Measurements from ENCODE around the gene KDM6A.
A peak's percentile ranks its signal among the peaks of the same experiment; 100 is the strongest.
"Not testable (repeated sequence)": the region's sequence is repeated elsewhere in the genome, so short reads cannot be mapped to it uniquely, and the experiment has no call there.

The KDM6A gene

DNA sequence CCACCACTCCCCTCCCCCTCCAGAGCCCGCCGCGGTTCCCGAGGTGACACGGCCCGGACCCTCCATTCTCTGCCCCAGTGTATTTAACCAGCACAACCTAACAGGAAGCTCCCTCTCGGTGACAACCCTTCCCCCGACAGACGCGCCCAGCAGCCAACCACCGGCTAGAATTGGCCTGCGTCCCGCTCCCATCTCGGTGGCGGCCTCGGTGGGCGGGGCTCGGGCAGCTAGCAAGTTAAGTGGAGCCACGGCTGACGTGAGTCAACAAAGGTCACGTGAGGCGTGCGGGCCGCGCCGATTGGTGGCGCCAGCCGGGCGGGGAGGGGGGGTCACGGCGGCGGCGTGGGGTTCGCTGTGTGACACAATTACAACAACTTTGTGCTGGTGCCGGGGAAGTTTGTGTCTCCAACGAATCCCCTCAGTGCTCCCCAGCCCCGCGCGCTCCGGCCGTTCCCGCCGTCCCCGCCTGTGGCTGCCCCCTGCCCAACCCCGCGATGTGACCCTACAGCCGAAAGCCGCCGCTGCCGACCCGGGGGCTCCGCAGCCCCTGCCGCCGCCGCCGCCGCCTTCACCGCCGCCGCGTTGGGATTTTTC is at the start of gene KDM6A:
TSS of gene KDM6A (plus strand) at position 368 of the 594 bp plus-strand sequence. CDS start 364 bp downstream, outside the sequence.
- DNase-seq = peak; percentile 91 to 92

DNA sequence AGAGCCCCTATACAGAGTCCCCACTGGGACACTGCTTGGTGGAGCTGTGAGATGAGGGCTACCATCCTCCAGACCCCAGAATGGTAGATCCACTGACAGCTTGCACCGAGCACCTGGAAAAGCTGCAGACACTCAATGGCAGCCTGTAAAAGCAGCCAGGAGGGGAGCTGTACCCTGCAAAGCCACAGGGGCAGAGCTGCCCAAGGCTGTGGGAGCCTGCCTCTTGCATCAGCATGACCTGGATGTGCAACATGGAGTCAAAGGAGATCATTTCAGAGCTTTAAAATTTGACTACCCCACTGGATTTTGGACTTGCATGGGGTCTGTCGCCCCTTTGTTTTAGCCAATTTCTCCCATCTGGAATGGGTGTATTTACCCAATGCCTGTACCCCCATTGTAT is 49.8 kb upstream of the KDM6A start:
- DNase-seq = not testable (repeated sequence)

DNA sequence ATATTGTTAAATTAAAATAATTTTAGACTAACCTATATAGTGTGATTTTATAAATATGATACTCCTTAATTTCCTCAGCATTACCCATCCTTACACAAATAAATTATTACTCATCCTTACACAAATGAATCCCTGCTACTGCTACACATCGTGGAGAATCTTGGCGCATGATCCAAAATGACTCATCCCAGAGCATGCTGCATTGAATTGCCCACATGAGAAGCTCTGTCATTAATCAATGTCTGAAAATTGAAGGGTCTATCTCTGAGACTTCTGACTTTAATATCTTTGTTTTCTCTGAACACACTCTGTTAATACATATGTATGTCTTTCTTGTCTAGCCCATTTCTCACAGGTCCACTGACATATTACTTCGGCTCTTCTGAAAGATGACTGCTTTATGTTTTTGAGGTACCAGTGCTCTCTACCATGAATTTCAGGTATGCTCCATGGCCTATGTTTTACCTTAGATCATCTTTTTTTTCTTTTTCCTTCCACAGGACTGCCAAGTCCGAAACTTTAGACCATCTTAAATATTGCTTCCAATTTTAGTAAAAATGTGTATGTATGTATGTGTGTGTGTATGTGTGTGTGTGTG is 44.9 kb upstream of the KDM6A start:
- DNase-seq = no peak

DNA sequence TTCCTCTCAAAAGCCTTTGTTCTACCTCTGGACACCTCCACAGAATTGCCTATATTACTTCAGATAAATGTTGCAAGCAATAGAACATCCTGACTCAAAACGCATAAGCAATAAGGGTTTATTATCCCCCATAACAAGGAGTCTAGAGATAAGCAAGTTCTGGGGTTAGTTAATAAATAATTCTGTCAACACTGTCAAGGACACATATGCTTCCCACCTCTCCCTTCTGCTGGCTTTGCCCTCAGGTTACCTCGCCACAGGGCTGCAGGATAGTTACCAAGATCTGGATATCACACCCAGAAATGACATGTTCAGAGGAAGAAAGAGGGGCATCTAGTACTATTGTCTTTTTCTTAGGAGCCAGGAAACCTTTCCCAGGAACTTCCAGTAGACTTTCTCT is 43.2 kb upstream of the KDM6A start:
- DNase-seq = no peak

DNA sequence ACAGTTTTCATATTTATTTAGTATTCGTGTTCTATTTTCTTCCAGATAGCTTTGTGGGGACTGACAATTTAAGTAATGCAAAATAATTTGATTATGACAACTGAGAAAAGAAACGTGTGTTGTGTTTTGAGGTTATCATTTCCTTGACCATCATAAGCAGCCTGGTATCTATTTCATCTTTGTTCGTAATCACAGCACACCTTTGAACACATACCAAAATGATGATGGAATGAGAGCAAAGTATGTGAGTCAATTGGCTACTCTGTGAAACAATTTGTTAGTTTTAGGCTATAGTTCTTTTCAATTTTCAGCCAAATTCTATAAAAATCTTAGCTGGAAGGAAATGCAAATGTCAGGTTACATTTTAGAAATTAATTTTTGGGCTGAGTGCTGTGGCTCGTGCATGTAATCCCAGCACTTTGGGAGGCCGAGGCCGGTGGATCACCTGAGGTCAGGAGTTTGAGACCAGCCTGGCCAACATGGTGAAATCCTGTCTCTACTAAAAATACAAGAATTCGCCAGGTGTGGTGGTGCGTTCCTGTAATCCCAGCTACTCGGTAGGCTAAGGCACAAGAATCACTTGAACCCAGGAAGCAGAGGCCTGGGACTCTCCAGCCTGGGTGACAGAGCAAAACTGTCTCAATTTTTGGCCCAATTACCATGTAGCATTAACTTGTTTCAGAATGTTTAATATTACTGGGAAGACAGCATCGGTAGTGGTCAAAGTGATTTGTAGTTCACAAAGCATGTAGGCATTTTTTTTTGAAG is 30.3 kb upstream of the KDM6A start:
- no peak for DNase-seq

DNA sequence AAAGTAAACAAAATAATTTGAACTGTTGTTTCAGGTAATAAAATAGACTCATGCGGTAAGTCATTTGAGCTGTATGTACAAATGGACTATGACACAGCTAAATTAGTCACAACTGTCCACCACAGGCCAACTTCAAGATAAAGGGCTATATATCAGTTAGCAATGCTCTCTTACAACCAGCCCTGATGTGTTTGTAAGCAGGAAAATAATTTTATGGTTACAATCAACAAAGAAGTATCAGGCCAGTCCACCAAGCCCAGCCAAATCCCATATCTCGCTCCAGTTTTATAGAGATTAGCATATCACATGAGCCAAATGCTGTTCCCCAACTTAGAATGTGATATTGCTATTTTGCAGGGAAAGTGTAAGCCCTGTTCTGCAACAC is 29.7 kb upstream of the KDM6A start:
- no peak for DNase-seq

DNA sequence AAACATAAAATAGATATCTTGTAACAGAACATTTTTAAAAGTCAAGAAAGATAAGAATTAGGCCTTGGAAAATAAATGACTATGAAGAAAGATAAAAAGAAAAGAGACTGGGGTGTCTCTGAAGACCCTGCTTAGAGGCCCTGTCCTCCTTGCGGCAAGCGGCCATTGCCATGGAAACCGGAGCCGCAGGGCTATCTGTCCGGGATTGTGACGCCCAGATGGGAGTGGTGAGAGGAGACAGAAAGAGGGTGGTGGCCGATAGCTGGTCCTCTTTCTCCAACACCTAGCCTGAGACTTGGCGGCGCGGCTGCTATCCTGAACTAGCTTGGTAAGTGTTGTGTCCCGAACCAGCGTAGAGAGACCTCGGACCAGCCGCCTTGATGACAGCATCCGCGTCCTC is 29.2 kb upstream of the KDM6A start, which contains the start of gene DUSP21:
TSS of gene DUSP21 (plus strand) at position 269 of the 400 bp plus-strand sequence. CDS start at position 381, 112 bp downstream.
- no peak for DNase-seq

DNA sequence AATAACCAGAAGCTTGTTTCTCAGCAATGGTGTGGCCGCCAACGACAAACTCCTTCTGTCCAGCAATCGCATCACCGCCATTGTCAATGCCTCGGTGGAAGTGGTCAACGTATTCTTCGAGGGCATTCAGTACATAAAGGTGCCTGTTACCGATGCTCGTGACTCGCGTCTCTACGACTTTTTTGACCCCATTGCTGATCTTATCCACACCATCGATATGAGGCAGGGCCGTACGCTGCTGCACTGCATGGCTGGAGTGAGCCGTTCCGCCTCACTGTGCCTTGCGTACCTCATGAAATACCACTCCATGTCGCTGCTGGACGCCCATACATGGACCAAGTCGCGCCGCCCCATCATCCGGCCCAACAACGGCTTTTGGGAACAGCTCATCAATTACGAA is 28.8 kb upstream of the KDM6A start:
- no peak for DNase-seq

DNA sequence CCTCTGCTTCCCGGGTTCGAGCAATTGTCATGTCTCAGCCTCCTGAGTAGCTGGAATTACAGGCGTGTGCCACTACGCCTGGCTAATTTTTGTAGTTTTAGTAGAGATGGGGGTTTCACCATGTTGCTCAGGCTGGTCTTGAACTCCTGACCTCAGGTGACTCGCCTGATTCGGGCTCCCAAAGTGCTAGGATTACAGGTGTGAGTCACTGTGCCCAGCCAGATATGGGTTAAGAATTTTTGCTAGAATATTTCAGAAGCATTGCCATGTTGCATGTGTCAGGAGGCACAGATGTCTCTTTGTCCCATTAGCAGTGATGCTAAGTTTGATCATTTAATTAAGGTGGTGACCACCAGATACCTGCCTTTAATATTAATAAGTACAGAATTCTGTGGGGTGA is 22.1 kb upstream of the KDM6A start:
- not testable (repeated sequence) for DNase-seq

DNA sequence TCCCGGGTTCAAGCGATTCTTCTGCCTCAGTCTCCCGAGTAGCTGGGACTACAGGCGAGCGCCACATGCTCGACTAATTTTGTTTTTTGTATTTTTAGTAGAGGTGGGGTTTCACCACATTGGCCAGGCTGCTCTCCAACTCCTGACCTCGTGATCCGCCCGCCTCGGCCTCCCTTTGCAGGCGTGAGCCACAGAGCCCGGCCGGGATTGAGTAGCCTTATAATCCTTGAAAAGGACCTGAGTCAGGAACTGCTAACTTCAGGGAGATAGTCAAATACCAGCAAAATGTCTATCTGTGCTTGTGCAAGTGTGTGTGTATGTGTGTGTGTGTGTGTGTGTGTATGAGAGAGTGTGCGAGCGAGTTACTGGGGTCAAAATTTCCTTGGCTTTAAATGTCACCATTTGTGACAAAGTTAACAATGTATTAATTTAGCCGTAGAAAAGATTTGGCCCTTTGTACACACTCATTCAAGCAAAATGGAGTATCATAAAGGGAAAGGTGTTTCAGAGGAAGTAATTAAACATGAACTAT is 1.8 kb upstream of the KDM6A start:
- no peak for DNase-seq

DNA sequence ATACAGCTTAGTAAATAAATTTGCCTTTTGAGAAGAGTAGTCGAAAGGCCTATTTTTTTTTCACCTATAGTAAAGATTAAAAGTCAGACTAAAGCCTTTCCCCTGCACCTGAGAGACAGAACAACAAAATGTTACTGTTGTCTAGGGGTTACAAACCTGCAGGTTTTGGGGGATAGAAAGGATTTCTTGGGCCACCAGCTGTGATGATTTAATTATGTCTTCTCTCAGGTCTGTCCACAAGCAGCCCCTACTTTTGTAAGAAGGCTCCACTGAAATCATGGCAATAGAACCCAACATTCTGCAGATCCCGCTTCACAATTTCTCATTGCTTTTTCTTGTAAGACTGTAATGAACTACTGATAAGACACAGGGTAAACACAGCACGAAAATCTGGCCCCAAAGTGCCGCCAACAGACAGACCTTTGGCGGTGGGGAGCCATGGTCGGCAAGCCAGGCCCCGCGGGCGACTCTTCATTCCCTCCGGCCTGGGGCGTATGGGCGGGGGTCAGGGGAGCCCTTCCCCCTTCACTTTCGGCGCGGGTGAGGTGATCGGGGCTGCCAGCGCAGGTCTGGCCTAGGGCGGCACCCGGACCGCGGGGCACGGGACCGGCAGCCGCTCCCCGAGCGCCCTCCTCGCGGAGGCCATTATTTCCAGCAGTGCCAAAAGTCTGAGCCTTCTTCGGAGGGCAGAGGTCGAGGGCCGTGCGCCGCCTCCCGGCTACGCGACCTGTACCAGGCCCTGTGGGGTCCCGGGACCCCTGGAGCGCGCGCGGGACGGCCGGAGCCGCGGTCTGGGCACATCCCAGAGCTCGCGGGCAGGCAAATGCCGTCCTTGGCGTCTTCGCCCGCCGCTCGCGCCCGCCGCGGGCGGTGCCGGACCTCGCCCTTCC is 812 bp upstream of the KDM6A start:
- no peak for DNase-seq

DNA sequence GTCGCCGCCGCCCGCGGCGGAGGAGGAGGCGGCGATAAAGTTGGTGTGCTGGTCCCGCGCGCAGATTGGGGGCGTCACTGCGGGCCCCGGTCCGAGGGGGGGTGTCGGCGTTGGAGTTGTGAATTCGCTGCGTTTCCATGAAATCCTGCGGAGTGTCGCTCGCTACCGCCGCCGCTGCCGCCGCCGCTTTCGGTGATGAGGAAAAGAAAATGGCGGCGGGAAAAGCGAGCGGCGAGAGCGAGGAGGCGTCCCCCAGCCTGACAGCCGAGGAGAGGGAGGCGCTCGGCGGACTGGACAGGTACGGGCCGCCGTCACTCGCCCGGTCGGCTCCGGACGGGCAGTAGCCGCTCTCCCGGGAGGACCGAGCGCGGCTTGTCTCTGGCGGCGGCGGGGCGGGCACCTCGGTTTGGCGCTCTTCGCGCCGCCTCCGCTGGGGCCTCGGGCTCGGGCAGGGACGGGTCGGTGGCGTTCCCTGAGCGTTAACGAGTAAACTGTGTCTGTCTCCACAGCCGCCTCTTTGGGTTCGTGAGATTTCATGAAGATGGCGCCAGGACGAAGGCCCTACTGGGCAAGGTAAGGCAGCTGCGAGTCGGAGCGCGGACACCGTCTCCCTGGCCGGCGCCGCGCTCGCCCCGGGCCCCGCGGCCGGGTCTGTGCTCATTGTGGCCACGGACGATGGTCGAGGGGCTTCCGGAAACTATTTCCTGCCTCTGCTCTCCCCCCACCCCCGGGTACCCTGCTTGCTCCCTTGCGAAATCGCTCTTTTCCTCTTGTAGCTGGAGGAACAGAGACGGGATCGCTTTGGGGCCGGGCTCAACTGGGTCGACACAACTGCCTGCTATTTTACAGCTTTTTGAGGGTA is 658 bp downstream of the KDM6A start:
- DNase-seq = peak; percentile 35 to 38

DNA sequence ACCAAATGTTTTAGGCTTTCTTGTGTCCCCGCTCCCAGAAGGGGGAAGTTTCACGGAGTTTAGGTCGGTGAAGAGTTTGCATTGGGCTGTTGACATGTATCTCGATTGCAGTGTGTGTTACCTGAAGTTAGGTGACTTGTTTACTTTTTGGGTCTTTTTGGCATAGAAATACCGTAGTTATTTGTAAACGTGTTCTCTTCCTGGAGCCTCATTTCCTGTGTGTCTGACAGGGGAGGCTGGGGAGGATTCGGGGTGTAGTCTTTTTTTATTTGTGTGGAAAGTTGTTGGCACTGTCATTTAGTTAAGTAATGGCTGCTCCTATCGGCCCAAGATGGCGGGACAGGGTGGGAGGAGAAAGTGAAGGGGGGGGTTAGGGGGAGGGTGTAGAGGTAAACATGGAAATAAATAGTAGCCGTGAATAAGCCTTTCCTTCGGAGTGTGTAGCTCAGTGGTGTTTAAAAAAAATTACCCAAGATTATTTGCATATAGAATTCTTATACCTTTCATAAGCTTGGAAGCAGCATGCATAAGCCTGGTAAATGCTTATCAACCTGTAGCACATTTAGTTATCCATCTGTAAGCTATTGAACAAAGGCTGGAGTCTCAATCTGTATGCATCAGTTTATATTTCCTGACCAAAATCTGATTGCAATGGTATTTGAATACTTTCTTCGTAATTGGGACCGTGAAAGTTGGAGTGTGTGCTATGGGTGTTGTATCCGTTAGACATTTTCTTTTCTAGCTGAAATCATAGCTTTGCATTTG is 1.6 kb downstream of the KDM6A start:
- DNase-seq = peak in 1 of 2 donors; percentile 20

DNA sequence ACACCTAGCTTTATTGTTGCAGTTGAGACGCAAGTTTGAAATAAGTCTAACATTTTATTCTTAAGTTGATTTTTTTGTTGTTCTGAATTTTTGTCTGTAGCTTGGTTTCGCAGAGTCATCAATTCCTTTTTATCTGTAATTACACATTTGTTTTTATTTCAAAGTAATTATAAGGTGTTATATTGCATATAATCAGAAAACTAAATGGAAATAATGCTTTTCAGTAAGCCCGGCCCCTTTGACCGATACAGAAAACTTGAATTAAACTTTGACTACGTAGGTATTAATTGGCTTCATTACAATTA is 2.1 kb downstream of the KDM6A start:
- no peak for DNase-seq

DNA sequence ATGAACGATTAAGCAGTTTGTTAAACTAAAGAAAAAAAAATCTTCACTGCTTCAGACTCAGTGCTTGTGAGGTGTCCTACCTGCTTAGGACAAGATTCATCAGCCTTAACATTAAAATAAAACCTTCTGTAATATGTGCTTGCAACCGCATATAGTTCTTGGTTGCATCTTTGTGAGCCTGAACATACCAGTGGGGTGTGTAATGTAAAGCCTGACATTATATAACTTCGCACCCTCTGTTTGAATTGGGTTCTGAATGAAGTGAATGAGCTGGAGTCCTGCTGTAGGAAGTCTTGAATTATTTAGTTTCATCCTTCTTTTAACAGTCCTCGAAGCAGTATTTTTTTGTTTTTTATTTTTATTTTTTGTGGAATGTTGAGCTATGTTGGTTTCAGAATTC is 3.1 kb downstream of the KDM6A start:
- no peak for DNase-seq

DNA sequence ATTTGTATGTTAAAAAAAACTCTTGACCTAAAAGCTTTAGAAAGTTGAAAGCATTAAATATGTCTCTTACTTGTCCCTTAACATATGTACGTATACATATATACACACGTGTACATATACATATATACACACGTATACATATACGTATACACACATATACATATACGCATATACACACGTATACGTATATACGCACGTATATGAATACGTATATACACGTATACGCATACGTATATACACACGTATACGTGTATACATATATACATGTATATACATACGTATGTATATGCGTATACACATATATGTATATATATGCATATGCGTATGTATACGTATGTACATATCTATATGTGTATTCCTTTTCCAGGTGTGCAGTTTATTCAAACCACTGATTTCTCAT is 3.8 kb downstream of the KDM6A start:
- no peak for DNase-seq

DNA sequence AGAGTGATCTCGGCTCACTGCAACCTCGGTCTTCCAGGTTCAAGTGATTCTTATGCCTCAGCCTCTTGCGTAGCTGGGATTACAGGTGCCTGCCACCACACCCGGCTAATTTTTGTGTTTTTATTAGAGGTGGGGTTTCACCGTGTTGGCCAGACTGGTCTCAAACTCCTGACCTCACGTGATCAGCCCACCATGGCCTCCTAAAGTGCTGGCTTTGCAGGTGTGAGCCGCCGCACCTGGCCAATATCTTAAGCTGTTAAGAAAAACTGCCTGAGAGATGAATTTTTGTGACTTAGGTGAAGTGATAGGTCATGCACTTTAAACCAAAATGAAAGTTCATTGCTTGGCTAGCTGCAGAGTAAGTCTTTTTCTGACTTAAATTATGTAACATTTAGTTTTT is 5.8 kb downstream of the KDM6A start:
- no peak for DNase-seq

DNA sequence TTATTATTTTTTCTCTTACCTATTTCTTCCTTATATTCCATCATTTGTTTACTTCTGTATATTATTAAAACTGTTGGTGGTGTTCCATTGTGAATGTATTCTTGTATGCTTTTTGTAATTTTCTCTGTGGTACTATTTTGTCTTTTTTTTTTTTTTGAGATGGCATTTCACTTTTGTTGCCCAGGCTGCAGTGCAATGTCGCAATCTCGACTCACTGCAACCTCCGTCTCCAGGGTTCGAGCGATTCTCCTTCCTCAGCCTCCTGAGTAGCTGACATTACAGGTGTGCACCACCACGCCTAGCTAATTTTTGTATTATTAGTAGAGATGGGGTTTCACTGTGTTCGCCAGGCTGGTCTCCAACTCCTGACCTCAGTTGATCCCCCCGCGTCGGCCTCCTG is 8.6 kb downstream of the KDM6A start:
- no peak for DNase-seq

DNA sequence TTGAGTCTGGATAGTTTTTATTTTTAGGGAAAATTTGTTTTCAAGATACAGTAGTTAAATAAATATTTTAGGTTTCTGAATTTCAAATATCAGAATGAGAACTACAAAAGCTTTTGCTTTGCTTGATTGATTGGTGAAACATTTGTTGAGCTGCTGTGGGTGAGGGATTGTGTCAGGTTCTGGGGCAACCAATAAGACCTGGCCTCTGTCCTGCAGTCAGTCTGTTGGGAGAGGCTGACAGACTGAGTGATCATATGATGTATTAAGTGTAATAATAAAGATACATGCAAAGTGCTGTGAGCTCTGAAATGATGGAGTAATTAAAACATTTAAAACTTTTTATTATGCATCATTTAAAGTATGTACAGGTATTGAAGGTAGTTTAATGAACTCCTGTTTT is 9.6 kb downstream of the KDM6A start:
- no peak for DNase-seq

DNA sequence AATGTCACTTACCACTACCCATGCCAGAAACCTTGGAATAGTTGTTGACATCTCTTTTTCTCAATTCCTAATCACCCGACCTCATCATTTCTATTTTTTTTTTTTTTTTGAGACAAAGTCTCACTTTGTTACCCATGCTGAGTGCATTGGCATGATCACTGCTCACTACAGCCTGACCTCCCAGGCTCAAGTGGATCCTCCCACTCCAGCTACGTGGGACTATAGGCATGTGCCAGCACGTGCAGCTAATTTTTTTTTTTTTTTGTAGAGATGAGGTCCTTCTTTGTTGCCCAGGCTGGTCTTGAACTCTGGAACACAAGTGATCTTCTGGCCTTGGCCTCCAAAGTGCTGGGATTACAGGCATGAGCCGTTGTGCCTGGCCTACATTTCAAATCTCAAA is 12.0 kb downstream of the KDM6A start:
- DNase-seq = no peak

DNA sequence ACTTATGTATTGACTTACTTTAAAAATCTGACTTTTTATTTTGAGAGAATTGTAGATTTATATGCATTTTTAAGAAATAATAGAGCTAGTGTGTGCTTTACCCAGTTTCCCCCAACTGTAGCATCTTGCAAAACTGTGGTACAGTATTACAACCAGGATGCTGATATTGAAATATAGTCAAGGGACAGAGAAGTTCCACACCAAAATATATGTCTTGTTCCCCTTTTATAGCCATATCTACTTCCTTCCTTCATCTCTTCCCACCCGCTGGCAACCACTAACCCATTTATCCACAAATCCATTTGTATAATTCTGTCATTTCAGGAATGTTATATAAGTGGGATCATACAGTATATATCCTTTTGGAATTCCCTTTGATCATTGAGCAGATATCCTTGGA is 16.8 kb downstream of the KDM6A start:
- DNase-seq = peak; percentile 45 to 46

Data from inflammatory macrophage treated with lipopolysaccharide for 1 hour (primary cell).